ENCODE results near the gene CHCHD3. TPM values are rescaled to one million over a fixed set of nuclear protein-coding genes. Genes with fewer than 3 reads are reported as not detected.

The CHCHD3 gene
- total RNA-seq, 4 donors from 2014 or later, result 27.9 to 39.0 (median 34.5) TPM

- H3K4me3 ChIP-seq (ENCODE audit: low read depth, poor library complexity, severe bottlenecking), result no peak overlapping the region
- intact Hi-C loops (cut with DNase I; ENCODE audit: low total_unique reads), result no loop called here
- WGBS, 2 donors, result 81 to 88% methylated on average over 4 of the region's 4 CpGs
- TF ChIP-seq CTCF (IDR thresholded peaks at IDR 0.05), result no peak
- no peak for TF ChIP-seq POLR2A (IDR thresholded peaks at IDR 0.05)
- DNase-seq (ENCODE audit: low spot score in 2 of 2), result no peak
Measured at GRCh38 chr7:133056370-133057238, 25.3 kb downstream of the CHCHD3 start.

GRCh38 chr7:133054162-133054840 is 27.6 kb downstream of the CHCHD3 start:
- WGBS, 2 donors, result 65 to 71% methylated on average over 2 of the region's 2 CpGs
- intact Hi-C loops (cut with DNase I; ENCODE audit: low total_unique reads), result no loop called here
- DNase-seq (ENCODE audit: low spot score in 2 of 2), result no peak
- TF ChIP-seq CTCF (IDR thresholded peaks at IDR 0.05), result no peak
- TF ChIP-seq POLR2A (IDR thresholded peaks at IDR 0.05), result no peak
- no peak overlapping the region for H3K4me3 ChIP-seq (ENCODE audit: low read depth, poor library complexity, severe bottlenecking)

- peak in 1 of 2 donors; percentile 65 for DNase-seq (ENCODE audit: low spot score in 2 of 2)
- TF ChIP-seq CTCF (IDR thresholded peaks at IDR 0.05), result no peak
- TF ChIP-seq POLR2A (IDR thresholded peaks at IDR 0.05), result no peak
- H3K4me3 ChIP-seq (ENCODE audit: low read depth, poor library complexity, severe bottlenecking), result no peak overlapping the region
- 52 to 53% methylated on average over 4 of the region's 4 CpGs for WGBS, 2 donors
- intact Hi-C loops (cut with DNase I; ENCODE audit: low total_unique reads), result no loop called here
Measured at GRCh38 chr7:133053321-133053891, 28.5 kb downstream of the CHCHD3 start.

GRCh38 chr7:133052826-133053225 is 29.1 kb downstream of the CHCHD3 start:
- no peak overlapping the region for H3K4me3 ChIP-seq (ENCODE audit: low read depth, poor library complexity, severe bottlenecking)
- 49 to 72% methylated on average over 2 of the region's 2 CpGs for WGBS, 2 donors
- no peak for DNase-seq (ENCODE audit: low spot score in 2 of 2)
- TF ChIP-seq CTCF (IDR thresholded peaks at IDR 0.05) (no peak), POLR2A (IDR thresholded peaks at IDR 0.05) (no peak)
- intact Hi-C loops (cut with DNase I; ENCODE audit: low total_unique reads), result no loop called here

GRCh38 chr7:133052401-133052756 is 29.5 kb downstream of the CHCHD3 start:
- intact Hi-C loops (cut with DNase I; ENCODE audit: low total_unique reads), result no loop called here
- no peak for DNase-seq (ENCODE audit: low spot score in 2 of 2)
- TF ChIP-seq POLR2A (IDR thresholded peaks at IDR 0.05), result no peak
- TF ChIP-seq CTCF (IDR thresholded peaks at IDR 0.05), result no peak
- H3K4me3 ChIP-seq (ENCODE audit: low read depth, poor library complexity, severe bottlenecking), result no peak overlapping the region
- WGBS, 2 donors, result 55 to 56% methylated on average over 1 of the region's 1 CpG

Data from lower leg skin (tissue), 4 donors.